Esophagus squamous epithelium (tissue), 5 donors: ENCODE data around the gene FANCE. TPM values are rescaled to one million over a fixed set of nuclear protein-coding genes. Genes with fewer than 3 reads are reported as not detected.

Experiments used
- DNase-seq: peaks from one replicate; lab custom pipeline; 2025; lab: John Stamatoyannopoulos, UW
- H3K27ac ChIP-seq, 4 donors: fragments of 200-600 bp; sonication (generic); one replicate each; pipeline ENCODE4 v1.5.1; 2016 to 2019; ENCODE audit warnings: mild to moderate bottlenecking in 1 of 4
- H3K27me3 ChIP-seq, 4 donors: fragments of 200-600 bp; sonication (generic); 1 replicate in 3 of 4; 2 replicates in 1 of 4; pipeline versions ENCODE4 v1.5.1 to v1.6.0; 2017 to 2021; ENCODE audit warnings: antibody characterized with exemption in 1 of 4
- H3K36me3 ChIP-seq, 3 donors: fragments of 200-600 bp; sonication (generic); one replicate each; pipeline ENCODE4 v1.5.1; 2016 to 2019
- H3K4me1 ChIP-seq, 3 donors: fragments of 200-600 bp; sonication (generic); one replicate each; pipeline ENCODE4 v1.5.1; 2017 to 2019
- H3K4me3 ChIP-seq, 4 donors: fragments of 200-600 bp; sonication (generic); 1 replicate in 3 of 4; 2 replicates in 1 of 4; pipeline ENCODE4 v1.5.1; 2016 to 2019; ENCODE audit warnings: mild to moderate bottlenecking in 2 of 4, moderate library complexity in 1 of 4
- H3K9me3 ChIP-seq, 3 donors: fragments of 200-600 bp; sonication (generic); one replicate each; pipeline ENCODE4 v1.5.1; 2016 to 2019
- CTCF ChIP-seq, 6 experiments: fragments of 450-650 bp in 4 of 6; fragments of 200-600 bp in 2 of 6; sonication (generic) in 2 of 6; IDR thresholded peaks; one replicate each; pipeline ENCODE4 v1.5.1; 2016 to 2019; ENCODE audit warnings: antibody characterized with exemption in 6 of 6, mild to moderate bottlenecking in 4 of 6, moderate library complexity in 4 of 6
- POLR2A ChIP-seq, 4 donors: fragments of 450-650 bp; IDR thresholded peaks; one replicate each; pipeline ENCODE4 v1.6.1; 2017; ENCODE audit warnings: antibody characterized with exemption in 4 of 4, mild to moderate bottlenecking in 4 of 4, moderate library complexity in 3 of 4
- WGBS, 2 donors: methylation state at CpG; one replicate each; pipeline ENCODE4 v1.1.5; 2018; 5-methylcytosine and 5-hydroxymethylcytosine counted together
- intact Hi-C: fragments of 100-400 bp; cut with DNase I; formaldehyde crosslinking; loops from one replicate; pipeline ENCODE4 v1.15.0; 2022
- total RNA-seq, 4 donors: library from RNA; depleted of rRNA; stranded (reverse); fragments of >200 nt; gene quantifications; one replicate each; pipeline ENCODE4 v1.1.0, GENCODE V29; 2016
- donor health status: DM: yes; HTN: yes; CAD: no.

Gene FANCE
- total RNA-seq, 4 donors from 2014 or later: 6.9 to 15.5 (median 8.0) TPM

- peaks cover 0 to 4% (median 0%) of the 10 kb centered on the region in 3 donors for H3K36me3 ChIP-seq
- intact Hi-C loops: no loop called here
- no peak for DNase-seq
- peaks cover 0 to 28% (median 0%) of the 10 kb centered on the region in 4 donors for H3K27me3 ChIP-seq
- peaks cover 61 to 89% (median 64%) of the 10 kb centered on the region in 3 donors for H3K4me1 ChIP-seq
- TF ChIP-seq POLR2A (IDR thresholded peaks at IDR 0.05) (no peak), CTCF (IDR thresholded peaks at IDR 0.05) (no peak)
- H3K27ac ChIP-seq: peak overlapping the region; percentile 95 to 99 (median 98)
- 0 to 5% methylated on average over 2 to 3 of the region's 4 CpGs for WGBS, 2 donors
- no peaks in the 10 kb centered on the region for H3K9me3 ChIP-seq
- peak overlapping the region in 3 of 4 donors; percentile 83 to 96 (median 89) for H3K4me3 ChIP-seq
Measured at GRCh38 chr6:35494161-35494563, 42.0 kb downstream of the FANCE start.

- Histone ChIP-seq H3K36me3 (peaks cover 0 to 4% (median 0%) of the 10 kb centered on the region in 3 donors), H3K4me1 (peaks cover 48 to 79% (median 51%) of the 10 kb centered on the region in 3 donors), H3K27ac (peak overlapping the region; percentile 95 to 99 (median 98)), H3K27me3 (peaks cover 0 to 39% (median 0%) of the 10 kb centered on the region in 4 donors), H3K9me3 (no peaks in the 10 kb centered on the region), H3K4me3 (peak overlapping the region; percentile 83 to 96 (median 92))
- no peak for TF ChIP-seq CTCF (IDR thresholded peaks at IDR 0.05)
- peak in 1 of 4 donors; percentile 12 for TF ChIP-seq POLR2A (IDR thresholded peaks at IDR 0.05)
- intact Hi-C loops: no loop called here
- 51 to 58% methylated on average over 3 to 4 of the region's 9 CpGs for WGBS, 2 donors
- no peak for DNase-seq
Measured at GRCh38 chr6:35495258-35496035, 43.3 kb downstream of the FANCE start.

- Histone ChIP-seq H3K27me3 (peaks cover 0 to 38% (median 0%) of the 10 kb centered on the region in 4 donors), H3K4me3 (peak overlapping the region; percentile 83 to 96 (median 92)), H3K36me3 (peaks cover 0 to 4% (median 0%) of the 10 kb centered on the region in 3 donors), H3K4me1 (peaks cover 42 to 71% (median 45%) of the 10 kb centered on the region in 3 donors), H3K27ac (peak overlapping the region; percentile 95 to 99 (median 98)), H3K9me3 (no peaks in the 10 kb centered on the region)
- TF ChIP-seq POLR2A (IDR thresholded peaks at IDR 0.05): no peak
- TF ChIP-seq CTCF (IDR thresholded peaks at IDR 0.05): no peak
- intact Hi-C loops: no loop called here
- no peak for DNase-seq
- WGBS, 2 donors: 7% methylated on average over 3 of the region's 63 CpGs; no CpG with 5 or more reads in 1 of the 2 donors
Measured at GRCh38 chr6:35496036-35496840, 44.1 kb downstream of the FANCE start.

GRCh38 chr6:35496841-35497570, 44.9 kb downstream of the FANCE start, which contains the start of gene TEAD3:
TSS of gene TEAD3 (minus strand) at chr6:35497079.
- intact Hi-C loops: no loop called here
- peak within 1 kb of the TSS; percentile 83 to 96 (median 92) for H3K4me3 ChIP-seq
- WGBS, 2 donors: 0% methylated on average over 14 of the region's 98 CpGs; no CpG with 5 or more reads in 1 of the 2 donors
- peaks cover 36 to 63% (median 37%) of the 10 kb centered on the region in 3 donors for H3K4me1 ChIP-seq
- H3K9me3 ChIP-seq: no peaks in the 10 kb centered on the region
- no peak for DNase-seq
- peaks cover 0 to 34% (median 0%) of the 10 kb centered on the region in 4 donors for H3K27me3 ChIP-seq
- TF ChIP-seq CTCF (IDR thresholded peaks at IDR 0.05): peak in 1 of 6 experiments; percentile 6
- TF ChIP-seq POLR2A (IDR thresholded peaks at IDR 0.05): peak in 2 of 4 donors; percentile 69 to 80
- H3K27ac ChIP-seq: peak within 1 kb of the TSS; percentile 95 to 99 (median 98)
- peaks cover 0 to 4% (median 0%) of the 10 kb centered on the region in 3 donors for H3K36me3 ChIP-seq
